GM12892 (cell line): ENCODE results near the gene CDH13.

ENCODE experiments used
- DNase-seq: peaks from one replicate; pipeline ENCODE4 v3.0.0; 2011; ENCODE audit not compliant: insufficient read length
- FAIRE-seq: peaks from 2 replicates; lab custom pipeline; 2011; peaks lifted over from hg19 to GRCh38; lab: Jason Lieb, UNC
- POLR2A ChIP-seq: IDR thresholded peaks from 2 replicates; pipeline ENCODE4 v1.6.1; 2011; ENCODE audit warnings: low read depth, low read length, control low read depth
- POLR2AphosphoS5 ChIP-seq: IDR thresholded peaks from 2 replicates; pipeline ENCODE4 v1.6.1; 2011; ENCODE audit warnings: low read depth, low read length, control low read depth
- TAF1 ChIP-seq: IDR thresholded peaks from 2 replicates; pipeline ENCODE4 v1.6.1; 2011; ENCODE audit warnings: low read depth, mild to moderate bottlenecking, control low read depth, low read length, borderline replicate concordance

The CDH13 gene

GRCh38 chr16:83581082-83581481, 954.3 kb downstream of the CDH13 start:
- TF ChIP-seq TAF1: no peak
- TF ChIP-seq POLR2AphosphoS5: no peak
- TF ChIP-seq POLR2A: no peak
- FAIRE-seq (no peak), DNase-seq (no peak)

GRCh38 chr16:83581994-83582747, 955.4 kb downstream of the CDH13 start:
- DNase-seq (no peak), FAIRE-seq (no peak)
- no peak for TF ChIP-seq POLR2AphosphoS5
- TF ChIP-seq TAF1: no peak
- no peak for TF ChIP-seq POLR2A

- no peak for FAIRE-seq
- no peak for TF ChIP-seq TAF1
- no peak for TF ChIP-seq POLR2AphosphoS5
- no peak for TF ChIP-seq POLR2A
- no peak for DNase-seq
These were observed 959.3 kb downstream of the CDH13 start for GRCh38 chr16:83586036-83586435.

- FAIRE-seq (no peak), DNase-seq (no peak)
- TF ChIP-seq POLR2A (no peak), TAF1 (no peak), POLR2AphosphoS5 (no peak)
These were observed 959.9 kb downstream of the CDH13 start for GRCh38 chr16:83586461-83587200.

GRCh38 chr16:83587201-83587600, 960.4 kb downstream of the CDH13 start:
- DNase-seq: no peak
- no peak for TF ChIP-seq POLR2A
- no peak for TF ChIP-seq POLR2AphosphoS5
- no peak for TF ChIP-seq TAF1
- no peak for FAIRE-seq

- FAIRE-seq (no peak), DNase-seq (no peak)
- no peak for TF ChIP-seq TAF1
- no peak for TF ChIP-seq POLR2A
- no peak for TF ChIP-seq POLR2AphosphoS5
These were observed 961.3 kb downstream of the CDH13 start for GRCh38 chr16:83588070-83588469.

GRCh38 chr16:83589576-83589975, 962.8 kb downstream of the CDH13 start:
- TF ChIP-seq POLR2AphosphoS5 (no peak), TAF1 (no peak), POLR2A (no peak)
- FAIRE-seq: no peak
- DNase-seq: no peak

GRCh38 chr16:83592778-83593177, 966.0 kb downstream of the CDH13 start:
- TF ChIP-seq POLR2A (no peak), POLR2AphosphoS5 (no peak), TAF1 (no peak)
- DNase-seq (no peak), FAIRE-seq (no peak)

GRCh38 chr16:83599789-83600462, 973.2 kb downstream of the CDH13 start:
- DNase-seq (no peak), FAIRE-seq (no peak)
- no peak for TF ChIP-seq POLR2AphosphoS5

GRCh38 chr16:83602761-83603722, 976.3 kb downstream of the CDH13 start:
- no peak for FAIRE-seq
- no peak for DNase-seq
- no peak for TF ChIP-seq POLR2A
- TF ChIP-seq TAF1: no peak
- no peak for TF ChIP-seq POLR2AphosphoS5
